ENCODE data around the gene MAGEB16.

MAGEB16 gene

DNA sequence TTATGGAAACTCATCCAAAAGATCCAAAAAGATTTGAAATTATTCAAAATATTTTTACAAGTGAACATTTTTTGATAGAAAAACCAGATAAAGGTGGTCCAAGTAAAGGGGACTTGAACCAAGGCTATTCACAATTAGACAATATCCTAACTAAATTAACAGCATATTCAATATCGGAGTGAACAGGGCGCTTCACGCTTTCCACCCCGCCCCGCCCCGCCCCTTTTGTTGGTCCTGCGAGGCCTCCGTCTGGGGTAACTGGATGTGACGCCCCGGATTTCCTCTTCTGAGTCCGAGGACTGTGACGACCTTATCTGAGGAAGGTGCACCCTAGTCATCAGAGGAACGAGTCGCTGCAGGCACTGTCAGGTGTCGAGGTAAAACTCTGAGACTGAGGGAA lies at the start of gene MAGEB16:
TSS of gene MAGEB16 (plus strand) at position 301 of the 400 bp plus-strand sequence. CDS start 3,855 bp downstream, outside the sequence.
- FAIRE-seq = no peak

DNA sequence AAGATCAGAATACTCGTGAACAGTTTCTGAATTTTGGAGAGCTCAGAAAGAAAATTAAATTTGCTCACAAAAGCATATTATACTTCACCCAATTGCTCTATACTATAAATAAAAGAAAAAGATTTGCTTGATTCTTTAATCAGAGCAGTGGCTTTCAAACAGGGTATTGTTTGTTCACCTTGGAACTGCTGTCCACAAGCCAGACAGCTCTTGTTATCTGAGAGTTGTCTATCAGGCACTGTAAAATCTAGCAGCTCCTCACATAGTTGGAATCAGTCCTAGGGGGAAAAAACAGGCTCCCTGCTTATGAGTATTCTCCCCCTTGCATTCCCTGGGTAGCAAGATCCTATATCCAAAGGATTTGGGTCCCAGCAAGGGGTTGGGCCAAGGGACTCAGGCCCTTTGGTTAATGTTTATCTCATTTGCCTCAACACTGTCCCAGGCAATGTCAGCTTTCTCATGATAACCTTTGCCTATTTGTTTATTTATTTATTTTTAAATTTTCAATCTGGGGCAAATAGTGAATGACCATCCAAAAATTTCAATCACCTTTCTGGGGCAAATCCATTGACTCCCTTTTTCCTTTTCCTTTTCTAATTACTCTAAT lies 24.1 kb upstream of the MAGEB16 start:
- FAIRE-seq = no peak

DNA sequence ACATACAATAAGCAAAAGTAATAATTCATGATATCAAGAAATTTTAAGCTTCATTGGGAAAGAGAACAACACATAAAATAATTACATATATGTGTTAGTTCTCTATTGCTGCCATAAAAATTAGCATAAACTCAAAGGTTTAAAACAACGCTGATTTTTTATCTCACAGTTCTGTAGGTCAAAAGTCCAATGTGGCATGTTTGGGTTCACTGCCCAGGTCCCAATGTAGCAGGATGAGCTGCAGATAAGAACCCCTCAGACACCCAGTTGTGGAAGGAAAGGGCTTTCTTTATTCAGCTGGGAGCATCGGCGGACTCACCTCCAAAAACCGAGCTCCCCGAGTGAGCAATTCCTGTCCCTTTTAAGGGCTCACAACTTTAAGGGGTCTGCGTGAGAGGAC lies 13.1 kb upstream of the MAGEB16 start:
- no peak for FAIRE-seq

DNA sequence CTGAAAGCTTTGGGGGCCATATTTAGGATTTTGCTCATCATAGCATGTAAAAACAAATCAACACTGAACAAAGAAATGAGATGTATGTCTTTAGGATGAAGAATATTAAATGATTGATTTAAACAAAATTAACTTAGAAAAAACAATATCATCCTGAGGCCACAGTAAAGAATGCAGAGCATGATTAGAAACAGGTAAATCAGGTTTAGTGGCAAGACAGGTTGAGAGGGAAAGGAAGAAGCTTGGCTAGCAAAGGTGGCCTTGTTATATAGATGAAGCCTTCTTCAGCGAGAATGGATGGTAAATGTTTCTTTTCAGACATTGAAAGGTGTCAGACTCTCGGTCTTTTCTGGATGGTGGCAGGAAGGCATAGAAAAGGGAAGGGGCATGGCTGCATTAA lies 11.9 kb upstream of the MAGEB16 start:
- no peak for FAIRE-seq

DNA sequence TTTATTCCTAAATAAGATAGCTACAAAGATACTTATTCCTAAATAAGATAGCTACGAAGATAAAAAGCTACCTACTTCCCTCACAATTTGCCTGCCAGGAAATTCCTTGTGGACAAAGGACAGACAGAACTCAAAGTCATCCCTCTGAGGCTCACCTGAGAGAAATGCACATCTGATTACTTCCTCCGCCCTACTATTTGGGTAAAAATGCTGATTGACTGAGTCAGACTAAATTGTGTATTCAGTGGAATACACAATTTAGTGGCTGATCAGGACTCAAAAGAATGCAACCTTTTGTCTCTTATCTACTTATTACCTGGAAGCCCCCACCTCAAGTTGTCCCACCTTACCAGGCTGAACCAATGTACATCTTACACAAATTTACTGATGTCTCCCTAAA lies 10.3 kb upstream of the MAGEB16 start:
- no peak for FAIRE-seq

DNA sequence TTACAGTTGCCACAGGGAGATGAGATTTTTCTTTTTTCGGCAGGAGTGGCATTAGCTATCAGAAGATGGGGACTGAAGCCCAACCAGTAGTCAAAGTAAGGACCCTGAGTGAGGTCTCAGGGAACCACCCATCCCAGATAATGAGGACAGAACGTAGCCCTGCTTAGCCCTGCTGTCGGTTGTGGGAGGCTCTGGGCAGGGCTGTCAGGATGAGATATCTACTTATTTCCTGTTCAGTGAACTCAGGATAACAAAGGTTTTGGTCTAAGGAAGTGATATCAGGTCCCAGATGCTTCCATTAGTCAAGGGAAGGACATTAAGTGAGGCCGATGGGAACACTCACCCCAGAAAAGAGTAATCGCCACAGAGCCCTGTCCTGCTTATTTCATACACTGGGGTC lies 2.3 kb downstream of the MAGEB16 start:
- FAIRE-seq = no peak

- FAIRE-seq = no peak
Observed at GRCh38 chrX:35809781-35810180, 11.6 kb downstream of the MAGEB16 start.

DNA sequence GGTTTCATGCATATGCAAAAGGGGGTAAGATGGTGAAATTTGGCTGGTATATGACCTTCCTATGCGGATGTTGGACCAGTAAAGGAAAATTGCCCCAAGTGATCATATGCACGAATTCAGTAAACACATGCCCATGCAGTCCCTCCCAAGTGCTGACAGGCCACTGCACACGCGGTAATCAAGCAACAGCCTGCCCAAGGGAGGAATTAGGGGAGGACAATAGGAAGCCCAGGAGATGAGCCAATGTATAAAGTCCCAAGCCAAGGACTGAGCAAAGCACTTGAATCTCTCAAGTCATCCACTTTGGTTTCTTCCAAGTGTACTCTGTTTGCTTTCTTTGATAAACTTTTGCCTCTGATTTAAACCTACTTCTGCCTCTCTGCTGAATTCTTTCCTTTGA lies 21.1 kb downstream of the MAGEB16 start:
- FAIRE-seq = no peak

- no peak for FAIRE-seq
Observed at GRCh38 chrX:35826503-35826902, 28.4 kb downstream of the MAGEB16 start.

- FAIRE-seq = no peak
Observed at GRCh38 chrX:35829501-35829900, 31.4 kb downstream of the MAGEB16 start.

- FAIRE-seq = no peak
Observed at GRCh38 chrX:35841872-35842271, 43.7 kb downstream of the MAGEB16 start.

GRCh38 chrX:35842674-35843073 lies 44.5 kb downstream of the MAGEB16 start:
- no peak for FAIRE-seq

DNA sequence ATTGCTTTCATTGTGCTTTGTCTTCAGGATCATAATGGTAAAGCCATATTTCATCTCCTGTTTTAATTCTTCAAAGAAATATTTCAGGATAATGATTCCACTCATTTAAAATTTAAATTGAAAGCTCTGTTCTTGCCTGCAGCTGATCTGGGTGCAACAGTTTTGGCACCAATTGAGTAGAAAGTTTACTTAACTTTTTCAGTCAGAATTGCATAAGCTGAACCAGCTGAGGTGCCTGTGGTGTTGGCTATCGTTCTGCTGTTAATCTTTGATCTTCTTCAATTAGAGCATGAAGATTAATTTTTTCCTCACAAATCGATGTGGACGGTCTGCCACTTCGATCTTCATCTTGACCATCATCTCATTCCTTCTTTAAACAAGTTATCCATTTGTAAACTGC lies 49.6 kb downstream of the MAGEB16 start:
- FAIRE-seq = no peak
